ENCODE results near the gene ISOC1. TPM values are rescaled to one million over a fixed set of nuclear protein-coding genes. Genes with fewer than 3 reads are reported as not detected.

ISOC1 gene
- total RNA-seq, 1 donor from 2014 or later, result 32.7 TPM

DNA sequence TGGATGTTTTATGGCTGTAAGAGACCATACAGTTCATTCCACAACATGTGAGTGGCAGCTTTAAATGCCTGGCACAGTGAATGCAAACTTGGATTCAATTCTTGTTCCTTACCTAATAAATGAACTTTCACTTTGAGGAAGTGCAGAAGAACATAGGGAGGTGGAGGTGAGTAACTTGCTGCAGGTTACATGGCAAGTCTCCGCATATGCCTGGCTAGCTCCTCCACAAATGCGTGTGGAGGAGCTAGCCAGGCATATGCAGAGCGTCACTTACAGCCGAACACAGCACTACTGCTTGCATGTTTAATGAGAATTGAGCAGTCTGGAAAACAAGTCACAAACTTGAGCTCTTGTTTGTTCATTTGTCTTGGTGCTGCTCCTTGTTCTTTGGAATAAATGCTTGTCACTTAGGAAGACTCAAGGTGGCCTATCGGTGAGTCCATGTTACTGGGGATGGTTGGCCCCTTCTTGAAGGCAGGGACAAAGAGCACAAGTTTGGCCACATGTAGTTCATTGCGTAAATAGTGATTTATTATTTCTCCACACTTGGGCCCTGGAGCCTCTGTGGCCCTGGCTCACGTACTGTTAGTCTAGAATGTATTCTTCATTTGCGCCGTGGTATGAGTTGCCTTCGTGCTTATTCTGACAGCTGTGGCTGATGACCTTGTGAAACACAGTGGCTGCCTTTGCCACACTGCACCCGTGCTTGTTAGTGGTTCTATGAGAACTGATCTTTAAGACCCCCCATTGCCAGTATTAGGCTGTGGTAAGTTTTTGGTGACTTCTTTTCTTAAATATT lies 3.1 kb downstream of the ISOC1 start:
- H3K36me3 Mint-ChIP-seq, result no peaks in the 10 kb centered on the region
- H3K9me3 Mint-ChIP-seq, result no peaks in the 10 kb centered on the region
- H3K4me3 Mint-ChIP-seq, result peak overlapping the region; percentile 13
- H3K27me3 Mint-ChIP-seq (ENCODE audit: low read depth), result no peaks in the 10 kb centered on the region
- TF ChIP-seq, protein P1, sequence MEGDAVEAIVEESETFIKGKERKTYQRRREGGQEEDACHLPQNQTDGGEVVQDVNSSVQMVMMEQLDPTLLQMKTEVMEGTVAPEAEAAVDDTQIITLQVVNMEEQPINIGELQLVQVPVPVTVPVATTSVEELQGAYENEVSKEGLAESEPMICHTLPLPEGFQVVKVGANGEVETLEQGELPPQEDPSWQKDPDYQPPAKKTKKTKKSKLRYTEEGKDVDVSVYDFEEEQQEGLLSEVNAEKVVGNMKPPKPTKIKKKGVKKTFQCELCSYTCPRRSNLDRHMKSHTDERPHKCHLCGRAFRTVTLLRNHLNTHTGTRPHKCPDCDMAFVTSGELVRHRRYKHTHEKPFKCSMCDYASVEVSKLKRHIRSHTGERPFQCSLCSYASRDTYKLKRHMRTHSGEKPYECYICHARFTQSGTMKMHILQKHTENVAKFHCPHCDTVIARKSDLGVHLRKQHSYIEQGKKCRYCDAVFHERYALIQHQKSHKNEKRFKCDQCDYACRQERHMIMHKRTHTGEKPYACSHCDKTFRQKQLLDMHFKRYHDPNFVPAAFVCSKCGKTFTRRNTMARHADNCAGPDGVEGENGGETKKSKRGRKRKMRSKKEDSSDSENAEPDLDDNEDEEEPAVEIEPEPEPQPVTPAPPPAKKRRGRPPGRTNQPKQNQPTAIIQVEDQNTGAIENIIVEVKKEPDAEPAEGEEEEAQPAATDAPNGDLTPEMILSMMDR (IDR thresholded peaks at IDR 0.05; ENCODE audit: unreplicated experiment), result no peak
- DNase-seq (ENCODE audit: low spot score in 2 of 2, unreplicated experiment in 2 of 2), result no peak
- H3K4me1 Mint-ChIP-seq, result peaks cover 39% of the 10 kb centered on the region
- no peak overlapping the region for H3K27ac Mint-ChIP-seq

DNA sequence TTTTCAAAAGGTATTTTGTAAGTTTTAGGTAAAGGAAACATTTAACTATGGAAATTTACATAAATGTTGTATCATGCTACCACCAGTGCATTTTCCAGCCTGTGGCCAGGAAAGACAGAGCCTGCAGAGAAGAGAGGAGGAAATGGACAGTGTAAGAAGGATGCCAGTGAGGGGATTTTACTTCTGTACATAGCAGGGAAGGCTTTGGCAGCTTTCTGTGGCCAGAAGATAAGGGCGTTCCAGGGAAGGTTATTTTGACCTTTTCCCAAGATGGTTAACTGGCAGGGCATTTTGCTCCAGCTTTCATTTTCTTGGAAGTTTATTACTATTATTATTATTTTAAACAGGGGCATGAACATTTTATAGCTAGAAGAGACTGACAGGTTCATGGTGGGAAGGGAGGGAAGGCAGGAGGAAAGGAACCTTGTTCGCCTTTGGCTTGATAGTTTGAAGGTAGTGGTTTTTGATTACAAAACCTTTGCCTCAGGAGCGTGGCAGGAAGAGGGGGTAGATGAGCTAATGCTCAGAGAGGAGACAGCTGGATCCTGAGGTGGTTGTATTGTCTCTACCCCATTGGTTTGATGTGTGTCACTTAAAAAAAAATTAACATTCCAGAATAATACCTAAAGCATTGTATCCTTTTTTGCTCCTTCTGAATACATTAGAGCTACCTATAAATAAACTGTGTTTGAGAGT lies 4.1 kb downstream of the ISOC1 start:
- H3K27ac Mint-ChIP-seq, result no peak overlapping the region
- TF ChIP-seq, protein P1 (IDR thresholded peaks at IDR 0.05; ENCODE audit: unreplicated experiment), result no peak
- DNase-seq (ENCODE audit: low spot score in 2 of 2, unreplicated experiment in 2 of 2), result no peak
- no peaks in the 10 kb centered on the region for H3K27me3 Mint-ChIP-seq (ENCODE audit: low read depth)
- no peak overlapping the region for H3K4me3 Mint-ChIP-seq
- peaks cover 39% of the 10 kb centered on the region for H3K4me1 Mint-ChIP-seq
- H3K36me3 Mint-ChIP-seq, result no peaks in the 10 kb centered on the region
- no peaks in the 10 kb centered on the region for H3K9me3 Mint-ChIP-seq

DNA sequence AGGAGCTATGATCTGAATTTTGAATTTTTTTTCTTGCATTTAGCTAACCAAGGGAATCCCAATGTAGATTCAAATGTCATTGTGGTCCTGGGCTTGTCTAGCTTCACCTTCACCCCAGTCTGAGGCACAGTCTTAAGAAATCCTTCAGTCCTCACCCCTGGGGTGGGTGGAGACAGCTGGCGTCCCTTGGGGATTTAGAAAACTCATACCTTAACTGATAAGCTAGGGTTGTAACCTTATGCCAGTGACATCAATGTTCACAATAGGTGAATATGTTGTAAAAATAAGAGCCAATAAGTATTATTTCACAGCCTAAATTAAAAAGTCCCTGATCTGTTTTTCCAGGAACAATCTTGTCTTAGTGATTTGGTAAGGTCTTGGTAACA lies 4.6 kb downstream of the ISOC1 start:
- no peaks in the 10 kb centered on the region for H3K9me3 Mint-ChIP-seq

DNA sequence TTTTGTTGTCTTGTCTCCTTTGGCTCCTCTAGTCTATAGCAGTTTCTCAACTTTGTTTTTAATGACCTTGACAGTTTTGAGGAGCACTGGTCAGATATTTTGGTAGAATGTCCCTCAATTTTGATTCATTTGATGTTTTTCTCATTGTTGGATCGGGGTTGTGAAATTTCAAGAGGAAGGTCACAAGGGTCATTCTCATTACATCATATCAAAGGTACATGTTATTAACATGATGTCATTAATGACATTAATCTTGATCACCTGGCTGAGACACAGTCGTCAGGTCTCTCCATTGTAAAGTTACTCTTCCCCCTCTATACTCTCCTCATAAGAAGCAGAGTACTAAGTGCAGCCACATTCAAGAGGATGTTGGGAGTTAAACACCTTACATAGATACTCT lies 7.2 kb downstream of the ISOC1 start:
- TF ChIP-seq, protein P1 (IDR thresholded peaks at IDR 0.05; ENCODE audit: unreplicated experiment), result no peak
- peaks cover 26% of the 10 kb centered on the region for H3K4me1 Mint-ChIP-seq
- no peaks in the 10 kb centered on the region for H3K27me3 Mint-ChIP-seq (ENCODE audit: low read depth)
- H3K27ac Mint-ChIP-seq, result no peak overlapping the region
- H3K4me3 Mint-ChIP-seq, result no peak overlapping the region
- peaks cover 12% of the 10 kb centered on the region for H3K36me3 Mint-ChIP-seq
- H3K9me3 Mint-ChIP-seq, result no peaks in the 10 kb centered on the region
- no peak for DNase-seq (ENCODE audit: low spot score in 2 of 2, unreplicated experiment in 2 of 2)

More for the DNA sequence above, 4.6 kb downstream of the ISOC1 start:
- Mint-ChIP-seq H3K36me3 (no peaks in the 10 kb centered on the region), H3K4me1 (peaks cover 37% of the 10 kb centered on the region), H3K27ac (no peak overlapping the region), H3K27me3 (ENCODE audit: low read depth) (no peaks in the 10 kb centered on the region), H3K4me3 (no peak overlapping the region)
- TF ChIP-seq, protein P1 (IDR thresholded peaks at IDR 0.05; ENCODE audit: unreplicated experiment), result no peak
- no peak for DNase-seq (ENCODE audit: low spot score in 2 of 2, unreplicated experiment in 2 of 2)

DNA sequence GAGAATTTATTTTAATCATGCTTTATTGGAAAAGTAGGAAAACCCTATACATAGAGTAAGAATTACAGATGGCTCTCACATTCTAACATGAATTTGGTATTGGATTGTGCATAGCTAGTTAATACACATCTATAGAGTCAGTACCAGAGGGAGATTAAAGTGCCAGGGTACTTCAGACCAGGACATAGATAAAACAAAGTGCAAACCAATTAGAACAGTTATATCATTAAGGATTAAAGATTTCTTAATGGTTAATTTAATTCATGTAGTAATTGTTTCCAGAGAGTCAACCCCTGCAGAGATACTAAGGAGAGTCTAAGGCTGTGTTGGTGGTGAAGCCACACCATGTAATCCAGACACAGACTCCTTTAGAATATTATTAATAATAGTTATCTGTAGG lies 8.8 kb downstream of the ISOC1 start:
- TF ChIP-seq, protein P1 (IDR thresholded peaks at IDR 0.05; ENCODE audit: unreplicated experiment), result no peak
- H3K9me3 Mint-ChIP-seq, result no peaks in the 10 kb centered on the region
- no peak overlapping the region for H3K4me3 Mint-ChIP-seq
- DNase-seq (ENCODE audit: low spot score in 2 of 2, unreplicated experiment in 2 of 2), result no peak
- H3K36me3 Mint-ChIP-seq, result peaks cover 21% of the 10 kb centered on the region
- H3K27me3 Mint-ChIP-seq (ENCODE audit: low read depth), result no peaks in the 10 kb centered on the region
- H3K4me1 Mint-ChIP-seq, result peaks cover 16% of the 10 kb centered on the region
- H3K27ac Mint-ChIP-seq, result no peak overlapping the region

All from mesothelial cell of epicardium (in vitro differentiated cells).